Kidney epithelial cell (primary cell): ENCODE measurements around the gene PTPA. TPM values are rescaled to one million over a fixed set of nuclear protein-coding genes. Genes with fewer than 3 reads are reported as not detected.

Experiments
- DNase-seq: peaks from one replicate; pipeline ENCODE4 v3.0.0-alpha.2; 2010; ENCODE audit warnings: low read depth
- H3K27me3 ChIP-seq: 2 replicates; pipeline ENCODE4 v1.6.0; 2011; ENCODE audit warnings: low read length; ENCODE audit not compliant: control insufficient read depth, insufficient read depth
- H3K36me3 ChIP-seq: 2 replicates; pipeline ENCODE4 v1.5.1; 2011; ENCODE audit warnings: low read length; ENCODE audit not compliant: control insufficient read depth, insufficient read depth
- H3K4me3 ChIP-seq: 2 replicates; pipeline ENCODE4 v1.5.1; 2011; ENCODE audit warnings: low read depth, mild to moderate bottlenecking, control low read depth, low read length
- CTCF ChIP-seq: IDR thresholded peaks from 2 replicates; pipeline ENCODE4 v1.5.1; 2011; ENCODE audit warnings: mild to moderate bottlenecking, moderate library complexity, low read length, control low read depth, inconsistent platforms; ENCODE audit not compliant: insufficient read depth, poor library complexity, severe bottlenecking
- total RNA-seq: library from RNA; depleted of rRNA; stranded (reverse); fragments of >200 nt; gene quantifications from 2 replicates; pipeline ENCODE4 v1.2.3, GENCODE V29; 2015

PTPA gene
- total RNA-seq, 1 donor from 2014 or later, result 167 TPM

- no peaks in the 10 kb centered on the region for H3K27me3 ChIP-seq
- no peak overlapping the region for H3K4me3 ChIP-seq
- no peak for DNase-seq
- TF ChIP-seq CTCF, result no peak
- H3K36me3 ChIP-seq, result no peaks in the 10 kb centered on the region
Observed at GRCh38 chr9:129136446-129137035, 25.3 kb downstream of the PTPA start.

- no peaks in the 10 kb centered on the region for H3K27me3 ChIP-seq
- H3K4me3 ChIP-seq, result no peak overlapping the region
- peaks cover 2% of the 10 kb centered on the region for H3K36me3 ChIP-seq
- TF ChIP-seq CTCF, result no peak
- DNase-seq, result no peak
Observed at GRCh38 chr9:129137292-129138143, 26.3 kb downstream of the PTPA start.

- no peak for DNase-seq
- Histone ChIP-seq H3K27me3 (no peaks in the 10 kb centered on the region), H3K36me3 (peaks cover 2% of the 10 kb centered on the region), H3K4me3 (no peak overlapping the region)
- TF ChIP-seq CTCF, result no peak
Observed at GRCh38 chr9:129138144-129138462, 26.9 kb downstream of the PTPA start.

GRCh38 chr9:129138476-129139232, 27.4 kb downstream of the PTPA start:
- no peak for DNase-seq
- Histone ChIP-seq H3K27me3 (no peaks in the 10 kb centered on the region), H3K36me3 (peaks cover 2% of the 10 kb centered on the region), H3K4me3 (no peak overlapping the region)
- no peak for TF ChIP-seq CTCF

- DNase-seq, result no peak
- H3K4me3 ChIP-seq, result no peak overlapping the region
- peaks cover 2% of the 10 kb centered on the region for H3K36me3 ChIP-seq
- H3K27me3 ChIP-seq, result no peaks in the 10 kb centered on the region
- TF ChIP-seq CTCF, result peak; percentile 72
Observed at GRCh38 chr9:129139233-129139992, 28.2 kb downstream of the PTPA start.
